Mesenchymal stem cell (in vitro differentiated cells and primary cell): ENCODE measurements around the gene NFXL1.

Experiments
- DNase-seq: peaks from one replicate; pipeline ENCODE4 v3.0.0-alpha.2; 2013
- H2AFZ ChIP-seq: one replicate; pipeline ENCODE4 v1.6.1; 2013; ENCODE audit warnings: low read depth, mild to moderate bottlenecking, control low read depth, inconsistent platforms, low read length, moderate library complexity
- H2AK5ac ChIP-seq: 2 replicates; pipeline ENCODE4 v1.6.1; 2013; ENCODE audit warnings: low read length, moderate library complexity, mild to moderate bottlenecking, inconsistent platforms; ENCODE audit not compliant: severe bottlenecking
- H2BK120ac ChIP-seq: one replicate; pipeline ENCODE4 v1.6.1; 2013; ENCODE audit warnings: low read depth, mild to moderate bottlenecking, inconsistent platforms, low read length, moderate library complexity
- H2BK12ac ChIP-seq, 2 experiments: one replicate each; pipeline ENCODE4 v1.6.1; 2013; ENCODE audit warnings: inconsistent platforms in 2 of 2, low read length in 2 of 2, mild to moderate bottlenecking in 2 of 2, moderate library complexity in 2 of 2, control low read depth in 1 of 2
- H2BK15ac ChIP-seq: one replicate; pipeline ENCODE4 v1.6.1; 2013; ENCODE audit warnings: mild to moderate bottlenecking, low read depth, inconsistent platforms; ENCODE audit not compliant: poor library complexity, severe bottlenecking
- H2BK5ac ChIP-seq: 2 replicates; pipeline ENCODE4 v1.6.1; 2013; ENCODE audit warnings: low read depth, mild to moderate bottlenecking, low read length, control low read depth, inconsistent platforms; ENCODE audit not compliant: poor library complexity, severe bottlenecking
- H3K14ac ChIP-seq, 2 experiments: one replicate each; pipeline ENCODE4 v1.6.1; 2013; ENCODE audit warnings: inconsistent platforms in 2 of 2, low read length in 2 of 2, control low read depth in 1 of 2, mild to moderate bottlenecking in 1 of 2, moderate library complexity in 1 of 2
- H3K18ac ChIP-seq, 2 experiments: one replicate each; pipeline ENCODE4 v1.6.1; 2013; ENCODE audit warnings: inconsistent platforms in 2 of 2, low read length in 2 of 2, control low read depth in 1 of 2, low read depth in 1 of 2, mild to moderate bottlenecking in 1 of 2
- H3K23ac ChIP-seq, 2 experiments: one replicate each; pipeline ENCODE4 v1.6.1; 2013; ENCODE audit warnings: inconsistent platforms in 2 of 2, low read length in 2 of 2, mild to moderate bottlenecking in 2 of 2, moderate library complexity in 2 of 2, control low read depth in 1 of 2
- H3K27ac ChIP-seq: 2 replicates; pipeline ENCODE4 v1.5.1; 2013; ENCODE audit warnings: mild to moderate bottlenecking, moderate library complexity, low read length, control low read depth, inconsistent platforms; ENCODE audit not compliant: poor library complexity, severe bottlenecking
- H3K27me3 ChIP-seq, 2 experiments: 2 replicates each; pipeline versions ENCODE4 v1.6.1 to v1.7.0; 2013; ENCODE audit warnings: low read length in 2 of 2, mild to moderate bottlenecking in 2 of 2, moderate library complexity in 2 of 2, control low read depth in 1 of 2, inconsistent platforms in 1 of 2; ENCODE audit not compliant: control insufficient read depth in 1 of 2, insufficient read depth in 1 of 2
- H3K36me3 ChIP-seq, 2 experiments: 2 replicates each; pipeline versions ENCODE4 v1.6.1 to v1.7.0; 2013; ENCODE audit warnings: low read length in 2 of 2, control low read depth in 1 of 2, inconsistent platforms in 1 of 2, low read depth in 1 of 2, mild to moderate bottlenecking in 1 of 2; ENCODE audit not compliant: insufficient read depth in 2 of 2, control insufficient read depth in 1 of 2
- H3K4ac ChIP-seq, 2 experiments: one replicate each; pipeline ENCODE4 v1.6.1; 2013; ENCODE audit warnings: inconsistent platforms in 2 of 2, low read length in 2 of 2, mild to moderate bottlenecking in 2 of 2, moderate library complexity in 2 of 2, control low read depth in 1 of 2, low read depth in 1 of 2
- H3K4me1 ChIP-seq: 2 replicates; pipeline ENCODE4 v1.6.1; 2013; ENCODE audit warnings: low read depth, low read length, control low read depth; ENCODE audit not compliant: control insufficient read depth, insufficient read depth
- H3K4me2 ChIP-seq: 2 replicates; pipeline ENCODE4 v1.6.1; 2013; ENCODE audit warnings: low read length, mild to moderate bottlenecking, inconsistent platforms; ENCODE audit not compliant: poor library complexity, severe bottlenecking
- H3K4me3 ChIP-seq, 2 experiments: 2 replicates each; pipeline versions ENCODE4 v1.5.1 to v1.7.0; 2013; ENCODE audit warnings: low read length in 2 of 2, mild to moderate bottlenecking in 2 of 2, control low read depth in 1 of 2, low read depth in 1 of 2; ENCODE audit not compliant: insufficient read depth in 1 of 2
- H3K79me1 ChIP-seq: replicated peaks from 2 replicates; pipeline ENCODE4 v1.6.1; 2013; ENCODE audit warnings: mild to moderate bottlenecking, control low read depth, low read length, inconsistent platforms; ENCODE audit not compliant: poor library complexity, severe bottlenecking
- H3K9ac ChIP-seq: 2 replicates; pipeline ENCODE4 v1.7.0; 2013; ENCODE audit warnings: mild to moderate bottlenecking, low read length, moderate library complexity
- H3K9me3 ChIP-seq: 2 replicates; pipeline ENCODE4 v1.7.0; 2013; ENCODE audit warnings: mild to moderate bottlenecking, low read length; ENCODE audit not compliant: control insufficient read depth
- H4K8ac ChIP-seq: one replicate; pipeline ENCODE4 v1.6.1; 2013; ENCODE audit warnings: inconsistent platforms, mild to moderate bottlenecking, low read length, moderate library complexity
- H4K91ac ChIP-seq: one replicate; pipeline ENCODE4 v1.6.1; 2013; ENCODE audit warnings: mild to moderate bottlenecking, low read length, inconsistent platforms
- WGBS: methylation state at CpG from one replicate; pipeline ENCODE4 v1.1.7; 2013; ENCODE audit warnings: mixed read lengths; 5-methylcytosine and 5-hydroxymethylcytosine counted together

NFXL1 gene

DNA sequence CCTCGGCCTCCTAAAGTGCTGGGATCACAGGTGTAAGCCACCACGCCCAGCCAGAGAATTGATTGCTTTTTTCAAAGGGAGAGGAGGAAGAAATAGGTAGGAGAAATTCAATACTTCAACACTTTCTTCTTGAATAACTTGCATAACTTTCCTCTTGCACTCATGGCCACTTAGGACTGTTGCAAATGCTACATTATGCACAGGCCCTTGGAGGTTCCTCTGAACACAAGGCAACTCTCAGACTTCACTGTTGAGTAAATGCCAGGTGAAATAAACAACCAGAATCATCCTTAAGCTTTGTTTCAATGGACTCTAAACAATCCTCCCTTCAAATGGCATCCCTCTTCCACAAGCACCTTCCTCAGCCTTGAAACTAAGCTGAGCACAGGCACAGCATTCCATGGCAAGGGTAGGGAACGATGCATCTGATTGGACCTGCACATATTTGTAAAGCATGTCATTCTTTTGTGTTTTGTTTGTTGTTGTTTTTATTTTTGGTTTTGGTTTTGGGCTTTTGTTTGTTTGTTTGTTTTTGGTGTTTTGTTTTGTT lies 104.7 kb downstream of the NFXL1 start:
- no peak overlapping the region for H3K4me2 ChIP-seq
- DNase-seq: no peak
- no peaks in the 10 kb centered on the region for H3K4me1 ChIP-seq
- no peak overlapping the region for H3K27ac ChIP-seq
- no peak overlapping the region for H3K4ac ChIP-seq
- no peak overlapping the region for H2BK12ac ChIP-seq
- H4K8ac ChIP-seq: no peak overlapping the region
- H3K18ac ChIP-seq: no peak overlapping the region
- WGBS: 87% methylated on average over 2 of the region's 3 CpGs
- H2BK120ac ChIP-seq: no peak overlapping the region
- H3K23ac ChIP-seq: no peak overlapping the region
- no peaks in the 10 kb centered on the region for H3K79me1 ChIP-seq
- no peaks in the 10 kb centered on the region for H3K9me3 ChIP-seq
- no peak overlapping the region for H4K91ac ChIP-seq
- no peak overlapping the region for H3K4me3 ChIP-seq
- no peak overlapping the region for H2AFZ ChIP-seq
- no peaks in the 10 kb centered on the region for H3K36me3 ChIP-seq
- no peak overlapping the region for H2BK5ac ChIP-seq
- H3K9ac ChIP-seq: no peak overlapping the region
- H2AK5ac ChIP-seq: no peak overlapping the region
- H3K27me3 ChIP-seq: no peaks in the 10 kb centered on the region
- H3K14ac ChIP-seq: no peak overlapping the region
- no peak overlapping the region for H2BK15ac ChIP-seq

DNA sequence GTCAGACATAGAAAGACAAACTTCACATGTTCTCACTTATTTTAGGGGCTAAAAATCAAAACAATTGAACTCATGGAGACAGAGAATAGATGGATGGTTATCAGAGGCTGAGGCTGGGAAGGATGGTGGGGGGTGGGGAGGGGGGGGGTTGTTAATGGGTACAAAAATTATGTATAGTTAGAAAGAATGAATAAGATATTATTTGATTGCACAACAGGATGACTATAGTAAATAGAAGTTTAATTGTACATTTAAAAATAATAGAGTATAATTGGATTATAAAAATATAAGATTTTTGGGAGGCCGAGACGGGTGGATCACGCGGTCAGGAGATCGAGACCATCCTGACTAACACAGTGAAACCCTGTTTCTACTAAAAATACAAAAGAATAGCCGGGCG lies 109.8 kb downstream of the NFXL1 start:
- H3K79me1 ChIP-seq: no peaks in the 10 kb centered on the region
- H2BK5ac ChIP-seq: no peak overlapping the region
- H3K4ac ChIP-seq: no peak overlapping the region
- no peak for DNase-seq
- no peak overlapping the region for H4K91ac ChIP-seq
- H4K8ac ChIP-seq: no peak overlapping the region
- no peak overlapping the region for H3K18ac ChIP-seq
- 93% methylated on average over 2 of the region's 7 CpGs for WGBS
- no peak overlapping the region for H3K23ac ChIP-seq
- H2BK12ac ChIP-seq: no peak overlapping the region
- no peak overlapping the region for H3K14ac ChIP-seq
- no peaks in the 10 kb centered on the region for H3K4me1 ChIP-seq
- H2BK120ac ChIP-seq: no peak overlapping the region
- H2BK15ac ChIP-seq: no peak overlapping the region
- no peak overlapping the region for H3K4me3 ChIP-seq
- H2AFZ ChIP-seq: no peak overlapping the region
- no peak overlapping the region for H3K9ac ChIP-seq
- no peaks in the 10 kb centered on the region for H3K36me3 ChIP-seq
- H3K27me3 ChIP-seq: no peaks in the 10 kb centered on the region
- H3K9me3 ChIP-seq: no peaks in the 10 kb centered on the region
- H3K4me2 ChIP-seq: no peak overlapping the region
- no peak overlapping the region for H2AK5ac ChIP-seq
- no peak overlapping the region for H3K27ac ChIP-seq

DNA sequence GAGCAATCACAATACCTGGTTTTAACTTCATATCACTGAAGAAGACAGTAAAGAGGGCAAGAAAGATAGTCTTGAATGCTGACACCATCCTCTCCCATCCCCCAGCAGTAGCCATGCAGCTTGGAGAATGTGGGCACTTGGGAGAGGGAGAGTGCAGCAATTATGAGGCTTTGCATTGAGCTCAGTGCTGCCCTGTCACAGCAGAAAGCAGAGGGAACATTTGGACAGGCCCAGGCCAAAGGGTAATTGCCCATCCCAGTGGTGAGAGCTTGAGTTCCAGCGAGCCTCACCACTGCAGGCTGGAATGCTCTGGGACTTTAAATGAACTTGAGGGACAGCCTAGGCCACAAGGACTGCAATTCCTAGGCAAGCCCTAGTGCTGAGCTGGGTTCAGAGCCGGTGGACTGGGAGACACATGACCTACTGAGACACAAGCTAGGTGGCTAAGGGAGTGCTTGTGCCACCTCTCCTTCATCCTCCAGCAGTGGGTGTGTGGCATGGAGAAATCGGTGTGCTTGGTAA lies 112.8 kb downstream of the NFXL1 start:
- Histone ChIP-seq H3K4me2 (no peak overlapping the region), H4K8ac (no peak overlapping the region), H3K27me3 (no peaks in the 10 kb centered on the region), H2AFZ (no peak overlapping the region), H2AK5ac (no peak overlapping the region), H2BK12ac (no peak overlapping the region), H2BK120ac (no peak overlapping the region), H3K4ac (no peak overlapping the region), H3K14ac (no peak overlapping the region), H2BK5ac (no peak overlapping the region), H3K9ac (no peak overlapping the region), H3K9me3 (no peaks in the 10 kb centered on the region), H3K4me1 (no peaks in the 10 kb centered on the region), H3K36me3 (no peaks in the 10 kb centered on the region), H3K4me3 (no peak overlapping the region), H3K18ac (no peak overlapping the region), H3K79me1 (no peaks in the 10 kb centered on the region), H3K27ac (no peak overlapping the region), H2BK15ac (no peak overlapping the region), H3K23ac (no peak overlapping the region), H4K91ac (no peak overlapping the region)
- DNase-seq: no peak
- 89% methylated on average over 3 of the region's 3 CpGs for WGBS

DNA sequence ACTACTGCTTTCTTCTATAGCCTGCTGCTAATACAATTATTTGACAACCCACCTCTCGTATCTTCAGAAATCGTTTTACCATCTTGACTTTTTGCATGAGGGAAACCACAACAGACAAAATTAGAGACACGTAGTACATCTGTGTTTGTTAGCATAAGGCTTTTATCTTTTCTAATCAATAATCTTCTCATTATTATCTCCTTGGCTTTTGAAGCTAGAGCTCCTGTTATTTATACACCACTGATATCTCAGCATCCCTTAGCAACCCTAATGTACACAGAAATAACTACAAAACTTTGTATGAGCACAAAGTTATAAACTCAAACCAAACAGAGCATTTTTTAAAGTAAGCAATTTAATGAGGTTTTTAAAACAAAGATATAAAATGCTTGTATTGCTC lies 116.2 kb downstream of the NFXL1 start:
- no peak overlapping the region for H2BK5ac ChIP-seq
- no peak overlapping the region for H2BK120ac ChIP-seq
- H2AK5ac ChIP-seq: no peak overlapping the region
- no peak overlapping the region for H4K91ac ChIP-seq
- no peak overlapping the region for H3K18ac ChIP-seq
- H3K4ac ChIP-seq: no peak overlapping the region
- H3K9ac ChIP-seq: no peak overlapping the region
- H3K4me1 ChIP-seq: no peaks in the 10 kb centered on the region
- H3K27ac ChIP-seq: no peak overlapping the region
- H2BK12ac ChIP-seq: no peak overlapping the region
- H4K8ac ChIP-seq: no peak overlapping the region
- H2BK15ac ChIP-seq: no peak overlapping the region
- no peaks in the 10 kb centered on the region for H3K36me3 ChIP-seq
- H3K14ac ChIP-seq: no peak overlapping the region
- H3K27me3 ChIP-seq: peaks cover 0 to 5% of the 10 kb centered on the region in 2 experiments
- no peaks in the 10 kb centered on the region for H3K9me3 ChIP-seq
- DNase-seq: no peak
- no peak overlapping the region for H3K4me3 ChIP-seq
- H3K79me1 ChIP-seq: no peaks in the 10 kb centered on the region
- H2AFZ ChIP-seq: no peak overlapping the region
- no peak overlapping the region for H3K4me2 ChIP-seq
- 87% methylated on average over 3 of the region's 3 CpGs for WGBS
- H3K23ac ChIP-seq: no peak overlapping the region
